Kidney (tissue), 14 donors: ENCODE measurements around the gene PRR11. TPM values are rescaled to one million over a fixed set of nuclear protein-coding genes. Genes with fewer than 3 reads are reported as not detected.
A peak's percentile ranks its signal among the peaks of the same experiment; 100 is the strongest.

Source experiments
- DNase-seq, 5 donors: peaks; one replicate each; pipeline ENCODE4 v3.0.0-alpha.2; 2013 to 2020
- FAIRE-seq: peaks from 2 replicates; lab custom pipeline; 2012; peaks lifted over from hg19 to GRCh38; lab: Jason Lieb, UNC
- H3K27ac ChIP-seq, 2 donors: one replicate each; pipeline ENCODE4 v1.7.0; 2013; ENCODE audit warnings: low read depth in 2 of 2, low read length in 2 of 2, inconsistent platforms in 1 of 2
- H3K27me3 ChIP-seq: one replicate; pipeline ENCODE4 v1.7.1; 2013; ENCODE audit warnings: low read length, inconsistent platforms; ENCODE audit not compliant: control insufficient read depth, insufficient read depth
- H3K36me3 ChIP-seq, 3 donors: one replicate each; pipeline versions ENCODE4 v1.7.0 to v1.7.1; 2013; ENCODE audit warnings: low read length in 3 of 3, control low read depth in 1 of 3, inconsistent platforms in 1 of 3; ENCODE audit not compliant: insufficient read depth in 3 of 3, control insufficient read depth in 2 of 3
- H3K4me1 ChIP-seq, 3 donors: one replicate each; pipeline versions ENCODE4 v1.7.0 to v1.7.1; 2013; ENCODE audit warnings: low read length in 3 of 3, inconsistent platforms in 1 of 3, low read depth in 1 of 3; ENCODE audit not compliant: control insufficient read depth in 2 of 3, insufficient read depth in 2 of 3
- H3K4me3 ChIP-seq, 3 donors: one replicate each; pipeline versions ENCODE4 v1.7.0 to v1.8.1; 2013; ENCODE audit warnings: low read length in 3 of 3, control low read depth in 1 of 3, inconsistent platforms in 1 of 3
- H3K9ac ChIP-seq, 3 donors: one replicate each; pipeline versions ENCODE4 v1.7.0 to v1.7.1; 2013; ENCODE audit warnings: low read length in 3 of 3, control low read depth in 1 of 3, inconsistent platforms in 1 of 3
- H3K9me3 ChIP-seq, 3 donors: one replicate each; pipeline versions ENCODE4 v1.7.0 to v1.7.1; 2013; ENCODE audit warnings: low read length in 3 of 3, control low read depth in 1 of 3, inconsistent platforms in 1 of 3; ENCODE audit not compliant: control insufficient read depth in 2 of 3, insufficient read depth in 1 of 3
- intact Hi-C: fragments of 100-400 bp; cut with DNase I; formaldehyde crosslinking; loops from one replicate; pipeline ENCODE4 v1.11.1; 2022
- polyA plus RNA-seq: library from polyadenylated mRNA; stranded (reverse); fragments of 350-450 nt; fragmentation: Illumina TruSeq; extraction: RNeasy Lipid Tissue Mini Kit (QIAGEN cat#74804); gene quantifications from one replicate; pipeline ENCODE4 v1.2.3, GENCODE V29; 2014; ENCODE audit warnings: low read depth, low replicate concordance; ENCODE audit not compliant: insufficient read depth
- total RNA-seq: library from RNA; stranded (reverse); fragmentation: NEBNext Ultra II Directional; extraction: Animal tissue kit (Norgen Biotek cat#: 25700); gene quantifications from one replicate; pipeline ENCODE4 v1.2.1, GENCODE V29; 2021
- TF ChIP-seq, protein P1 (sequence below): IDR thresholded peaks from 3 replicates; pipeline ENCODE4 v1.5.1; 2012; ENCODE audit warnings: mild to moderate bottlenecking, moderate library complexity, borderline replicate concordance; ENCODE audit not compliant: insufficient read depth; ENCODE audit errors: extremely low read depth
- donor health status: control.
- donor health status: control.
- donor health status: control.
- donor health status: control.
- donor health status: control.
- donor health status: DM: yes; HTN: yes; CAD: no.
- donor health status: Normal renal cell carcinoma (clear cell type).

Gene PRR11
- total and polyA plus RNA-seq, 2 donors from 2014 or later, result 0.26 to 2.5 TPM

DNA sequence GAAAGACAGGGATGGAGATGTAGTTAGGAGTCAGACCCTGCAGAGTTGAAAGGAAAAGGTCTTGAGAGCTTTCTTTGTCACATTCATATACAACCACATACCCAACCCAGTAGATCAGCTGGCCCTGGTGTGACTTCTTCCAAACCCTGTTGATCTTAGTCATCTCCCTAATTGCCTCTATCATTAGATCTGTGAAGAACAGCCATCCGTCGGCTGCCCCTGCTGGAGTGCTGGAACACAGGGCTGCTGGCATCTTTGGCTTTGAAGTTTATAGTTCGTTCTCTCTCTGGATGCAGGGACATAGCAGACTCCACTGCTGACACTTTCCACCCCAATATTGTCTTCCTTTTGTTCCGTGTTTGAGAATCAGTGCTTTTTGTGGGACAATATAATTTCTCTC lies 43.9 kb downstream of the PRR11 start:
- no peak overlapping the region for H3K4me3 ChIP-seq

DNA sequence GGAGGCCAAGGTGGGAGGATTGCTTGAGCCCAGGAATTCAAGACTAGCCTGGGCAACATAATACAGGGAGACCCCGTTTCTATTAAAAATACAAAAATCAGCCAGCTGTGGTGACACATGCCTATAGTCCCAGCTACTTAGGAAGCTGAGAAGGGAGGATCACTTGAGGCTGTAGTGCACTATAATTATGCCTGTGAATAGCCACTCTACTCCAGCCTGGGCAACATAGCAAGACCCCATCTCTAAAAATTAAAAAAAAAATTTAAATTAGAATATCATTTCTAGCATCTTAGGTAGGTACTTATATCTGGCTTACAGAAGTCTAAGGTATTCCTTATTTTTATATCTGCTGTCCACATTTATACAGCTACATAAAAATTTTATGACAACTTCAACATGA lies 46.8 kb downstream of the PRR11 start:
- no peak overlapping the region for H3K4me3 ChIP-seq
- H3K27me3 ChIP-seq, result no peaks in the 10 kb centered on the region
- no peak overlapping the region for H3K9ac ChIP-seq
- no peak for FAIRE-seq
- no peak overlapping the region for H3K27ac ChIP-seq
- no peak for DNase-seq
- intact Hi-C loops, result no loop called here
- H3K9me3 ChIP-seq, result no peaks in the 10 kb centered on the region
- H3K36me3 ChIP-seq, result no peaks in the 10 kb centered on the region
- H3K4me1 ChIP-seq, result no peaks in the 10 kb centered on the region
- TF ChIP-seq, protein P1, sequence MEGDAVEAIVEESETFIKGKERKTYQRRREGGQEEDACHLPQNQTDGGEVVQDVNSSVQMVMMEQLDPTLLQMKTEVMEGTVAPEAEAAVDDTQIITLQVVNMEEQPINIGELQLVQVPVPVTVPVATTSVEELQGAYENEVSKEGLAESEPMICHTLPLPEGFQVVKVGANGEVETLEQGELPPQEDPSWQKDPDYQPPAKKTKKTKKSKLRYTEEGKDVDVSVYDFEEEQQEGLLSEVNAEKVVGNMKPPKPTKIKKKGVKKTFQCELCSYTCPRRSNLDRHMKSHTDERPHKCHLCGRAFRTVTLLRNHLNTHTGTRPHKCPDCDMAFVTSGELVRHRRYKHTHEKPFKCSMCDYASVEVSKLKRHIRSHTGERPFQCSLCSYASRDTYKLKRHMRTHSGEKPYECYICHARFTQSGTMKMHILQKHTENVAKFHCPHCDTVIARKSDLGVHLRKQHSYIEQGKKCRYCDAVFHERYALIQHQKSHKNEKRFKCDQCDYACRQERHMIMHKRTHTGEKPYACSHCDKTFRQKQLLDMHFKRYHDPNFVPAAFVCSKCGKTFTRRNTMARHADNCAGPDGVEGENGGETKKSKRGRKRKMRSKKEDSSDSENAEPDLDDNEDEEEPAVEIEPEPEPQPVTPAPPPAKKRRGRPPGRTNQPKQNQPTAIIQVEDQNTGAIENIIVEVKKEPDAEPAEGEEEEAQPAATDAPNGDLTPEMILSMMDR, result no peak

More for the DNA sequence above, 43.9 kb downstream of the PRR11 start:
- Histone ChIP-seq H3K4me1 (no peaks in the 10 kb centered on the region), H3K27me3 (no peaks in the 10 kb centered on the region), H3K36me3 (no peaks in the 10 kb centered on the region), H3K9ac (no peak overlapping the region), H3K27ac (no peak overlapping the region), H3K9me3 (no peaks in the 10 kb centered on the region)
- intact Hi-C loops, result no loop called here
- TF ChIP-seq, protein P1, result no peak
- DNase-seq (no peak), FAIRE-seq (no peak)

DNA sequence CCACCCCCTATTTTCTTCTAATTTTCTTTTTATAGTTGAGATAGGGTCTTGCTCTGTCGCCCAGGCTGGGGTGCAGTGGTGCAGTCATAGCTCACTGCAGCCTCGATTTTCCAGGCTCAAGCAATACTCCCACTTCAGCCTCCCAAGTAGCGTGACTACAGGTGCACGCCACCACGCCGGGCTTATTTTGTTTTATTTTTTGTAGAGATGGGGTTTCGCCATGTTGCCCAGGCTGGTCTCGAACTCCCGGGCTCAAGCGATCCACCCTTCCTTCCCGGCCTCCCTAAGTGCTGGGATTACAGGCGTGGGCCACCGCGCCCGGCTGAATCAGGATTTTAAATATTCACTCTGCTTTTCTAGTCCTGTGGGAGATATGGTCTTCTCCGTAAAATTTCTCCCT lies 63.8 kb downstream of the PRR11 start:
- no peak for FAIRE-seq
- H3K9me3 ChIP-seq, result no peaks in the 10 kb centered on the region
- intact Hi-C loops, result no loop called here

DNA sequence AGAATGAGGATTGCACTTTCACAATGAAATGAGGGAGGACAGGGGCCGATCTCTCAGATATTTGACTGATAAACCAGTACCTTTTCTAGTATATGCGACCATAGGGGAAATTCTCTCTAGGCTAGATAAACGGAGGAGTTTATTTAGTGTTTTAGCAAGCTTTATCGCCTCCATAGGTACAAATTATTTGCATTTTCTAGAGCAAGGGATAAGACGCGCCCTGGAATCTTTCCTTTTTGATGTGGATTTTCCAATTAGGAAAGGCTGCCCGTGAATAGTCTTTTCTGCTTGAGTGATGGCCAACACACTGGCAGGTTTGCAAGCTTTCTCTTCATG lies 64.4 kb downstream of the PRR11 start:
- FAIRE-seq (no peak), DNase-seq (no peak)
- Histone ChIP-seq H3K9ac (peak overlapping the region; percentile 5 to 59 (median 40)), H3K9me3 (no peaks in the 10 kb centered on the region), H3K27ac (no peak overlapping the region), H3K4me3 (peak overlapping the region; percentile 65 to 93 (median 73)), H3K27me3 (no peaks in the 10 kb centered on the region), H3K36me3 (no peaks in the 10 kb centered on the region), H3K4me1 (no peaks in the 10 kb centered on the region)
- intact Hi-C loops, result no loop called here
- TF ChIP-seq, protein P1, result no peak

More for the DNA sequence above, 63.8 kb downstream of the PRR11 start:
- TF ChIP-seq, protein P1, result no peak
- Histone ChIP-seq H3K27me3 (no peaks in the 10 kb centered on the region), H3K36me3 (no peaks in the 10 kb centered on the region), H3K4me1 (no peaks in the 10 kb centered on the region), H3K27ac (no peak overlapping the region), H3K4me3 (no peak overlapping the region), H3K9ac (no peak overlapping the region)
- DNase-seq, result peak in 1 of 5 donors; percentile 43
